ENCODE data around the gene SIRPA. TPM values are rescaled to one million over a fixed set of nuclear protein-coding genes. Genes with fewer than 3 reads are reported as not detected.

SIRPA gene
- total RNA-seq, 1 donor from 2014 or later: 130 TPM

- ATAC-seq: no peak
- H3K27me3 ChIP-seq (ENCODE audit: low read depth): peaks cover 75% of the 10 kb centered on the region
- TF ChIP-seq CTCF (IDR thresholded peaks at IDR 0.05): no peak
These were observed 88.1 kb downstream of the SIRPA start for GRCh38 chr20:1983301-1983700.

DNA sequence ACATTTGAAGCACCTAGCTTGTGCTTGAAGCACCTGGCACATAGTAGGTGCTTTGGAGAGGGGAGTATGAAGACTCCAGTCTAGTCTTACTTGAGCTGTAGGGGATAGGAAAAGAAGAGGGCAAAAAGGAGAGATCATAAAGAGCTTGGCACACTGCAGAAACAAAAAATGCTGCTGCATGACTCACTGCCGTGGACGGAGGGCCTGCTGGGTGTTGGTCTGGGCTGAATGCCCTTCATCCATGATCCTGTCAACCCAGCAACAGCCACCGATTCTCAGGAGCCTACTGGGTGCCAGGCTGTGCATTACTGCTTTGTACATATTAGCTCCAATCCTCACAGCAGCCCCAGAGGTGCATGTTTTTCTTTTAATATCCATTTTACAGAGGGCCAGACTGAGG is 92.6 kb downstream of the SIRPA start:
- H3K27me3 ChIP-seq (ENCODE audit: low read depth): peaks cover 70% of the 10 kb centered on the region
- DNase-seq (no peak), ATAC-seq (no peak)
- no peak for TF ChIP-seq CTCF (IDR thresholded peaks at IDR 0.05)
- no peak overlapping the region for H3K4me3 ChIP-seq
- H3K9me3 ChIP-seq: no peaks in the 10 kb centered on the region
- no peaks in the 10 kb centered on the region for H3K36me3 ChIP-seq
- no peak overlapping the region for H3K27ac ChIP-seq
- no peaks in the 10 kb centered on the region for H3K4me1 ChIP-seq
- intact Hi-C loops (cut with DNase I): no loop called here

More at GRCh38 chr20:1983301-1983700, 88.1 kb downstream of the SIRPA start:
- Histone ChIP-seq H3K4me1 (no peaks in the 10 kb centered on the region), H3K27ac (no peak overlapping the region), H3K4me3 (no peak overlapping the region), H3K9me3 (no peaks in the 10 kb centered on the region), H3K36me3 (no peaks in the 10 kb centered on the region)
- intact Hi-C loops (cut with DNase I): no loop called here
- no peak for DNase-seq

Other genes starting within 250 kb of the SIRPA start
- 0.97 TPM for gene SIRPG, start 237.6 kb upstream of the SIRPA start, total RNA-seq
- gene PDYN, start 98.7 kb downstream of the SIRPA start, total RNA-seq: not detected
- 13.9 TPM for gene STK35, start 206.4 kb downstream of the SIRPA start, total RNA-seq

All from lower lobe of right lung (tissue), 2 donors.